GM23248 (cell line): Measurements from ENCODE around the gene ZNF862. TPM values are rescaled to one million over a fixed set of nuclear protein-coding genes. Genes with fewer than 3 reads are reported as not detected.

Experiments
- DNase-seq: peaks from one replicate; pipeline ENCODE4 v3.0.0-alpha.2; 2015
- H2AFZ ChIP-seq: fragments of 200-600 bp; sonication (generic); 2 replicates; pipeline ENCODE4 v1.6.1; 2016; ENCODE audit warnings: antibody characterized with exemption
- H3F3A ChIP-seq: fragments of 200-600 bp; sonication (generic); 2 replicates; pipeline ENCODE4 v1.6.1; 2016; ENCODE audit warnings: mild to moderate bottlenecking, antibody characterized with exemption, mixed run types; ENCODE audit not compliant: insufficient read depth
- H3K27ac ChIP-seq: fragments of 200-600 bp; sonication (generic); 2 replicates; pipeline ENCODE4 v1.5.1; 2016; ENCODE audit warnings: mild to moderate bottlenecking
- H3K27me3 ChIP-seq: fragments of 200-600 bp; sonication (generic); replicated peaks from 2 replicates; pipeline ENCODE4 v1.6.1; 2016; ENCODE audit warnings: mild to moderate bottlenecking; ENCODE audit not compliant: insufficient read depth
- H3K36me3 ChIP-seq: fragments of 200-600 bp; sonication (generic); 2 replicates; pipeline ENCODE4 v1.6.1; 2016; ENCODE audit warnings: low read depth, mild to moderate bottlenecking
- H3K4me1 ChIP-seq: fragments of 200-600 bp; sonication (generic); 2 replicates; pipeline ENCODE4 v1.6.1; 2016; ENCODE audit warnings: mild to moderate bottlenecking; ENCODE audit not compliant: insufficient read depth
- H3K4me2 ChIP-seq: fragments of 200-600 bp; sonication (generic); one replicate; pipeline ENCODE4 v1.6.1; 2016; ENCODE audit warnings: mild to moderate bottlenecking; ENCODE audit not compliant: unreplicated experiment
- H3K4me3 ChIP-seq: fragments of 200-600 bp; sonication (generic); 2 replicates; pipeline ENCODE4 v1.5.1; 2016; ENCODE audit warnings: mild to moderate bottlenecking
- H3K79me2 ChIP-seq: fragments of 200-600 bp; sonication (generic); 2 replicates; pipeline ENCODE4 v1.6.1; 2016; ENCODE audit warnings: mild to moderate bottlenecking; ENCODE audit not compliant: insufficient read depth
- H3K9ac ChIP-seq: fragments of 200-600 bp; sonication (generic); 2 replicates; pipeline ENCODE4 v1.6.1; 2016; ENCODE audit warnings: mild to moderate bottlenecking
- H3K9me2 ChIP-seq: fragments of 200-600 bp; sonication (generic); 2 replicates; pipeline ENCODE4 v1.6.1; 2016; ENCODE audit warnings: mixed run types, mild to moderate bottlenecking, moderate library complexity; ENCODE audit not compliant: insufficient read depth
- H3K9me3 ChIP-seq: fragments of 200-600 bp; sonication (generic); one replicate; pipeline ENCODE4 v1.6.1; 2017; ENCODE audit warnings: low read depth
- H4K20me1 ChIP-seq: fragments of 200-600 bp; sonication (generic); 2 replicates; pipeline ENCODE4 v1.6.0; 2016; ENCODE audit not compliant: insufficient read depth
- EZH2 ChIP-seq: fragments of 200-600 bp; sonication (generic); IDR thresholded peaks from 2 replicates; pipeline ENCODE4 v1.6.1; 2018; ENCODE audit warnings: antibody characterized with exemption, mild to moderate bottlenecking; ENCODE audit not compliant: insufficient read depth, poor library complexity, severe bottlenecking
- EZH2phosphoT487 ChIP-seq: fragments of 200-600 bp; sonication (generic); IDR thresholded peaks from 2 replicates; pipeline ENCODE4 v1.6.1; 2018; ENCODE audit warnings: antibody characterized with exemption, moderate library complexity, mild to moderate bottlenecking, low read depth; ENCODE audit not compliant: insufficient read depth
- WGBS, 2 experiments: methylation state at CpG; one replicate each; pipeline ENCODE4 v1.1.6; 2015 to 2017; ENCODE audit warnings: low lambda C conversion rate in 2 of 2, low coverage in 1 of 2; ENCODE audit errors: missing lambda C conversion rate in 2 of 2; 5-methylcytosine and 5-hydroxymethylcytosine counted together
- in situ Hi-C: fragments of 300-500 bp; cut with MboI; formaldehyde crosslinking; loops from 2 replicates; pipeline ENCODE4 v1.15.0; 2020
- polyA plus RNA-seq: library from polyadenylated mRNA; unstranded; fragments of >200 nt; fragmentation: Nextera tagmentation; extraction: Ambion mirVana; gene quantifications from 2 replicates; pipeline ENCODE4 v1.2.1, GENCODE V29; 2016
- total RNA-seq: library from RNA; depleted of rRNA; stranded (reverse); fragments of >200 nt; shearing (Covaris generic); gene quantifications from 2 replicates; pipeline ENCODE4 v1.2.3, GENCODE V29; 2014

ZNF862 gene
- total and polyA plus RNA-seq, 2 experiments from 2014 or later = 3.5 to 9.7 TPM

- H3K9ac ChIP-seq = no peak overlapping the region
- H3F3A ChIP-seq = no peaks in the 10 kb centered on the region
- H3K9me2 ChIP-seq = no peaks in the 10 kb centered on the region
- in situ Hi-C loops = no loop called here
- H4K20me1 ChIP-seq = no peaks in the 10 kb centered on the region
- no peaks in the 10 kb centered on the region for H3K36me3 ChIP-seq
- no peaks in the 10 kb centered on the region for H3K79me2 ChIP-seq
- TF ChIP-seq EZH2 (no peak), EZH2phosphoT487 (no peak)
- no peak overlapping the region for H3K4me2 ChIP-seq
- H3K27me3 ChIP-seq = no peaks in the 10 kb centered on the region
- H3K4me1 ChIP-seq = no peaks in the 10 kb centered on the region
- no peak overlapping the region for H3K4me3 ChIP-seq
- WGBS, 2 experiments = 92 to 98% methylated on average over 16 of the region's 16 CpGs
- no peaks in the 10 kb centered on the region for H3K9me3 ChIP-seq
- no peak overlapping the region for H3K27ac ChIP-seq
- no peak for DNase-seq
- H2AFZ ChIP-seq = no peak overlapping the region
Observed at GRCh38 chr7:149861728-149862045, 23.5 kb downstream of the ZNF862 start.

- Histone ChIP-seq H3K9ac (no peak overlapping the region), H2AFZ (no peak overlapping the region), H3F3A (no peaks in the 10 kb centered on the region), H3K36me3 (no peaks in the 10 kb centered on the region), H3K79me2 (no peaks in the 10 kb centered on the region), H3K9me2 (no peaks in the 10 kb centered on the region), H3K27me3 (no peaks in the 10 kb centered on the region), H4K20me1 (no peaks in the 10 kb centered on the region), H3K4me1 (no peaks in the 10 kb centered on the region), H3K27ac (no peak overlapping the region), H3K4me2 (no peak overlapping the region), H3K9me3 (no peaks in the 10 kb centered on the region), H3K4me3 (no peak overlapping the region)
- no peak for DNase-seq
- TF ChIP-seq EZH2phosphoT487 (no peak), EZH2 (no peak)
- in situ Hi-C loops = no loop called here
- WGBS, 2 experiments = 92% methylated on average over 18 of the region's 18 CpGs
Observed at GRCh38 chr7:149862156-149862555, 24.0 kb downstream of the ZNF862 start.

GRCh38 chr7:149863500-149863899 lies 25.3 kb downstream of the ZNF862 start:
- Histone ChIP-seq H3K4me2 (no peak overlapping the region), H3K27ac (no peak overlapping the region), H3K4me3 (no peak overlapping the region), H3K4me1 (no peaks in the 10 kb centered on the region), H3K27me3 (no peaks in the 10 kb centered on the region), H3K9me3 (no peaks in the 10 kb centered on the region), H3K36me3 (no peaks in the 10 kb centered on the region), H3K9ac (no peak overlapping the region), H3K79me2 (no peaks in the 10 kb centered on the region), H2AFZ (no peak overlapping the region), H3K9me2 (no peaks in the 10 kb centered on the region), H3F3A (no peaks in the 10 kb centered on the region), H4K20me1 (no peaks in the 10 kb centered on the region)
- DNase-seq = no peak
- in situ Hi-C loops = no loop called here
- 94 to 99% methylated on average over 4 of the region's 4 CpGs for WGBS, 2 experiments
- TF ChIP-seq EZH2 (no peak), EZH2phosphoT487 (no peak)

- no peak for DNase-seq
- no peak for TF ChIP-seq EZH2
- TF ChIP-seq EZH2phosphoT487 = no peak
- Histone ChIP-seq H3F3A (no peaks in the 10 kb centered on the region), H3K4me3 (no peak overlapping the region), H3K9ac (no peak overlapping the region), H3K9me2 (no peaks in the 10 kb centered on the region), H3K27ac (no peak overlapping the region), H3K9me3 (no peaks in the 10 kb centered on the region), H3K4me1 (no peaks in the 10 kb centered on the region), H3K36me3 (no peaks in the 10 kb centered on the region), H3K4me2 (no peak overlapping the region), H4K20me1 (no peaks in the 10 kb centered on the region), H2AFZ (no peak overlapping the region), H3K27me3 (no peaks in the 10 kb centered on the region), H3K79me2 (no peaks in the 10 kb centered on the region)
- 76 to 81% methylated on average over 8 of the region's 8 CpGs for WGBS, 2 experiments
- in situ Hi-C loops = no loop called here
Observed at GRCh38 chr7:149864023-149864422, 25.8 kb downstream of the ZNF862 start.

- no peak for DNase-seq
- no peak overlapping the region for H3K27ac ChIP-seq
- WGBS, 2 experiments = 88 to 89% methylated on average over 12 of the region's 12 CpGs
- H3K9me2 ChIP-seq = no peaks in the 10 kb centered on the region
- H3K36me3 ChIP-seq = no peaks in the 10 kb centered on the region
- no peaks in the 10 kb centered on the region for H3K27me3 ChIP-seq
- no peaks in the 10 kb centered on the region for H3K4me1 ChIP-seq
- TF ChIP-seq EZH2phosphoT487 (no peak), EZH2 (no peak)
- no peaks in the 10 kb centered on the region for H3K79me2 ChIP-seq
- no peak overlapping the region for H3K4me2 ChIP-seq
- H3K4me3 ChIP-seq = no peak overlapping the region
- in situ Hi-C loops = no loop called here
- no peaks in the 10 kb centered on the region for H3K9me3 ChIP-seq
- H3K9ac ChIP-seq = no peak overlapping the region
- no peak overlapping the region for H2AFZ ChIP-seq
- H3F3A ChIP-seq = no peaks in the 10 kb centered on the region
- no peaks in the 10 kb centered on the region for H4K20me1 ChIP-seq
Observed at GRCh38 chr7:149864751-149865150, 26.6 kb downstream of the ZNF862 start.
